ENCODE data around the gene SLC30A2. TPM values are rescaled to one million over a fixed set of nuclear protein-coding genes. Genes with fewer than 3 reads are reported as not detected.
A peak's percentile ranks its signal among the peaks of the same experiment; 100 is the strongest.

The SLC30A2 gene
- polyA plus RNA-seq, 4 donors, result 0.09 to 43.2 (median 0.36) TPM

- Histone ChIP-seq H3K9me3 (ENCODE audit: control insufficient read depth in 2 of 2, insufficient read depth in 1 of 2, low read depth in 1 of 2, low read length in 1 of 2) (no peaks in the 10 kb centered on the region), H3K36me3 (ENCODE audit: control insufficient read depth in 3 of 3, insufficient read depth in 2 of 3, low read depth in 1 of 3, low read length in 3 of 3) (peaks cover 0 to 34% (median 0%) of the 10 kb centered on the region in 3 donors), H3K4me1 (ENCODE audit: control insufficient read depth in 3 of 3, insufficient read depth in 2 of 3, low read depth in 1 of 3, low read length in 2 of 3) (peaks cover 0 to 23% (median 3%) of the 10 kb centered on the region in 3 donors), H3K27me3 (ENCODE audit: control insufficient read depth in 3 of 3, insufficient read depth in 3 of 3, low read length in 3 of 3) (peaks cover 0 to 11% (median 0%) of the 10 kb centered on the region in 3 donors), H3K4me3 (ENCODE audit: low read depth in 1 of 3, low read length in 3 of 3) (peak overlapping the region; percentile 49 to 78 (median 78)), H3K27ac (ENCODE audit: low read depth in 1 of 3, low read length in 2 of 3) (peak overlapping the region; percentile 26 to 87 (median 77))
- FAIRE-seq (no peak), DNase-seq (peak; percentile 92 to 96)
- 1% methylated on average over 35 to 60 of the region's 60 CpGs for WGBS, 3 donors
Measured at GRCh38 chr1:26035203-26035958, 10.5 kb downstream of the SLC30A2 start.

DNA sequence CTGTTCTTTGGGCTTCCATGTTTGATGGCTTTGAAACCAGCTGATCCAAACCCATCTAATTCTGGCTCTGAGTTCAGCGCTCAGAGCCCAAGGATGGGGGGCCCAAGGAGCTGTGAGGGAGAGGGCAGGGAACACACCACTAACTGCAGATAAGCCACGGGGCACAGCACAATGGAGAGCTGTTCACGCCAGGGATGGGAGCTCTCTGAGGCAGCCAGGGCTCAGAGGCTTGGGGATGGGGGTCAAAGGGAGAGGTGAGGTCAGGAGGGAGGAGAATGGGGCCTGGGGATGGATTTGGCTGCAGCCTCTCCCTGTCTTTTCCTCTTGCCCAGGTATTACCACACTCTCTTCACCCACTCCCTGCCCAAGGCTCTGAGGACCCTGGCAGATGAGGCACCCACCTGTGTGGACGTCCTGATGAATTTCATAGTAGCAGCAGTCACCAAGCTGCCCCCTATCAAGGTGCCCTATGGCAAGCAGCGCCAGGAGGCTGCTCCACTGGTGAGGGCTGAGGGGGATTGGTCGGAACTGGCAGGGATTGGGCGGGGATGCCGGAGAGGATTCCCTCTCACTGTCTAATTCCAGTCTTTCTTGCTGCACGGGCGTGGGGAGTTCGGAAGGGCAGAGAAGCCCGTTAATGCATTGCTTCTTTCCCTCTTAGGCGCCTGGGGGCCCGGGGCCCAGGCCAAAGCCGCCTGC is 11.3 kb downstream of the SLC30A2 start:
- H3K4me1 ChIP-seq (ENCODE audit: control insufficient read depth in 3 of 3, insufficient read depth in 2 of 3, low read depth in 1 of 3, low read length in 2 of 3), result peaks cover 0 to 23% (median 3%) of the 10 kb centered on the region in 3 donors
- no peak for DNase-seq
- 12 to 18% (median 16%) methylated on average over 14 to 15 of the region's 15 CpGs for WGBS, 3 donors
- no peak overlapping the region for H3K27ac ChIP-seq (ENCODE audit: low read depth in 1 of 3, low read length in 2 of 3)
- H3K4me3 ChIP-seq (ENCODE audit: low read depth in 1 of 3, low read length in 3 of 3), result peak overlapping the region; percentile 49 to 78 (median 78)
- H3K9me3 ChIP-seq (ENCODE audit: control insufficient read depth in 2 of 2, insufficient read depth in 1 of 2, low read depth in 1 of 2, low read length in 1 of 2), result no peaks in the 10 kb centered on the region
- peaks cover 0 to 29% (median 0%) of the 10 kb centered on the region in 3 donors for H3K36me3 ChIP-seq (ENCODE audit: control insufficient read depth in 3 of 3, insufficient read depth in 2 of 3, low read depth in 1 of 3, low read length in 3 of 3)
- FAIRE-seq, result no peak
- peaks cover 0 to 11% (median 0%) of the 10 kb centered on the region in 3 donors for H3K27me3 ChIP-seq (ENCODE audit: control insufficient read depth in 3 of 3, insufficient read depth in 3 of 3, low read length in 3 of 3)

GRCh38 chr1:26032656-26033357 is 13.1 kb downstream of the SLC30A2 start:
- no peak for FAIRE-seq
- Histone ChIP-seq H3K27ac (ENCODE audit: low read depth in 1 of 3, low read length in 2 of 3) (no peak overlapping the region), H3K4me1 (ENCODE audit: control insufficient read depth in 3 of 3, insufficient read depth in 2 of 3, low read depth in 1 of 3, low read length in 2 of 3) (peaks cover 0 to 19% (median 3%) of the 10 kb centered on the region in 3 donors), H3K9me3 (ENCODE audit: control insufficient read depth in 2 of 2, insufficient read depth in 1 of 2, low read depth in 1 of 2, low read length in 1 of 2) (no peaks in the 10 kb centered on the region), H3K27me3 (ENCODE audit: control insufficient read depth in 3 of 3, insufficient read depth in 3 of 3, low read length in 3 of 3) (peaks cover 0 to 11% (median 0%) of the 10 kb centered on the region in 3 donors), H3K4me3 (ENCODE audit: low read depth in 1 of 3, low read length in 3 of 3) (no peak overlapping the region), H3K36me3 (ENCODE audit: control insufficient read depth in 3 of 3, insufficient read depth in 2 of 3, low read depth in 1 of 3, low read length in 3 of 3) (peaks cover 0 to 10% (median 0%) of the 10 kb centered on the region in 3 donors)
- no peak for DNase-seq
- 76 to 85% (median 81%) methylated on average over 12 of the region's 12 CpGs for WGBS, 3 donors

DNA sequence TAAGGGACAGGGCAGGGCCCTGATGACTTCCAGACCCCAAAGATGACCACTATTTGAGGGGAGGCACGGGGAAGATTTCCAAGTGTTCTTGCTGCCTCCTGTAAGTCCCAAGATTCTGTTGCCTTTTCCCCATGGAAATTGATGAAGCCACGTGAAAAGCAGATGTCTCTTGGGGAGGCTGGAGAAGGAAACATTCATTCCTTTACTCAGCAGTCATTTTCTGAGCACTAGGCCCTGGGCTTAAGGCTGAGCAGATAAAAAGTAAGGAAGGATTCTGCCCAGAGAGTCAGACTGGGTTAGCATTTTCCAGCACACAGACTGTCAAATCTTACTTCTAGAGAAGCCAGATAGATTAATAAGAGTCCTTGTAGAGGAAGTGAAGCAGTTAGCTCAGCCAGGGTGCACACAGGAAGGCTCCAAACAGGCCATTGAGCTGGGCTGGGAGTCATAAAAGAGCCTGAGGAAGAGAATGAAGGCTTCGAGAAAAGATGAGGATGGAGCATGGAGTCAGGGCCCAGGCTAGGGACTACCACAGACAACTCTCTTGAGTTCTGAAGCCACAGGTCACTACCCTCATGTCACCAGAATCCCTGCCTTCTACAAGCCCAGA is 14.2 kb downstream of the SLC30A2 start:
- 63 to 77% (median 66%) methylated on average over 3 of the region's 3 CpGs for WGBS, 3 donors
- Histone ChIP-seq H3K9me3 (ENCODE audit: control insufficient read depth in 2 of 2, insufficient read depth in 1 of 2, low read depth in 1 of 2, low read length in 1 of 2) (no peaks in the 10 kb centered on the region), H3K27ac (ENCODE audit: low read depth in 1 of 3, low read length in 2 of 3) (no peak overlapping the region), H3K36me3 (ENCODE audit: control insufficient read depth in 3 of 3, insufficient read depth in 2 of 3, low read depth in 1 of 3, low read length in 3 of 3) (peaks cover 0 to 2% (median 0%) of the 10 kb centered on the region in 3 donors), H3K27me3 (ENCODE audit: control insufficient read depth in 3 of 3, insufficient read depth in 3 of 3, low read length in 3 of 3) (peaks cover 0 to 11% (median 0%) of the 10 kb centered on the region in 3 donors), H3K4me1 (ENCODE audit: control insufficient read depth in 3 of 3, insufficient read depth in 2 of 3, low read depth in 1 of 3, low read length in 2 of 3) (peaks cover 0 to 12% (median 3%) of the 10 kb centered on the region in 3 donors), H3K4me3 (ENCODE audit: low read depth in 1 of 3, low read length in 3 of 3) (no peak overlapping the region)
- no peak for DNase-seq
- FAIRE-seq, result no peak

- peaks cover 0 to 11% (median 0%) of the 10 kb centered on the region in 3 donors for H3K27me3 ChIP-seq (ENCODE audit: control insufficient read depth in 3 of 3, insufficient read depth in 3 of 3, low read length in 3 of 3)
- H3K4me1 ChIP-seq (ENCODE audit: control insufficient read depth in 3 of 3, insufficient read depth in 2 of 3, low read depth in 1 of 3, low read length in 2 of 3), result peaks cover 0 to 7% (median 3%) of the 10 kb centered on the region in 3 donors
- WGBS, 3 donors, result 61 to 74% (median 69%) methylated on average over 4 of the region's 4 CpGs
- FAIRE-seq (no peak), DNase-seq (no peak)
- H3K9me3 ChIP-seq (ENCODE audit: control insufficient read depth in 2 of 2, insufficient read depth in 1 of 2, low read depth in 1 of 2, low read length in 1 of 2), result no peaks in the 10 kb centered on the region
- H3K27ac ChIP-seq (ENCODE audit: low read depth in 1 of 3, low read length in 2 of 3), result no peak overlapping the region
- no peaks in the 10 kb centered on the region for H3K36me3 ChIP-seq (ENCODE audit: control insufficient read depth in 3 of 3, insufficient read depth in 2 of 3, low read depth in 1 of 3, low read length in 3 of 3)
- H3K4me3 ChIP-seq (ENCODE audit: low read depth in 1 of 3, low read length in 3 of 3), result no peak overlapping the region
Measured at GRCh38 chr1:26031196-26031595, 14.7 kb downstream of the SLC30A2 start.

- WGBS, 3 donors, result 62 to 76% (median 75%) methylated on average over 7 of the region's 7 CpGs
- peaks cover 0 to 11% (median 0%) of the 10 kb centered on the region in 3 donors for H3K27me3 ChIP-seq (ENCODE audit: control insufficient read depth in 3 of 3, insufficient read depth in 3 of 3, low read length in 3 of 3)
Measured at GRCh38 chr1:26029864-26030481, 15.9 kb downstream of the SLC30A2 start.

GRCh38 chr1:26029054-26029863 is 16.7 kb downstream of the SLC30A2 start:
- Histone ChIP-seq H3K27ac (ENCODE audit: low read depth in 1 of 3, low read length in 2 of 3) (no peak overlapping the region), H3K4me3 (ENCODE audit: low read depth in 1 of 3, low read length in 3 of 3) (no peak overlapping the region), H3K36me3 (ENCODE audit: control insufficient read depth in 3 of 3, insufficient read depth in 2 of 3, low read depth in 1 of 3, low read length in 3 of 3) (no peaks in the 10 kb centered on the region), H3K4me1 (ENCODE audit: control insufficient read depth in 3 of 3, insufficient read depth in 2 of 3, low read depth in 1 of 3, low read length in 2 of 3) (peaks cover 0 to 8% (median 0%) of the 10 kb centered on the region in 3 donors), H3K9me3 (ENCODE audit: control insufficient read depth in 2 of 2, insufficient read depth in 1 of 2, low read depth in 1 of 2, low read length in 1 of 2) (no peaks in the 10 kb centered on the region), H3K27me3 (ENCODE audit: control insufficient read depth in 3 of 3, insufficient read depth in 3 of 3, low read length in 3 of 3) (peaks cover 0 to 5% (median 0%) of the 10 kb centered on the region in 3 donors)
- 49 to 67% (median 52%) methylated on average over 15 of the region's 15 CpGs for WGBS, 3 donors
- FAIRE-seq, result no peak
- DNase-seq, result no peak

More at GRCh38 chr1:26029864-26030481, 15.9 kb downstream of the SLC30A2 start:
- no peak for FAIRE-seq
- Histone ChIP-seq H3K36me3 (ENCODE audit: control insufficient read depth in 3 of 3, insufficient read depth in 2 of 3, low read depth in 1 of 3, low read length in 3 of 3) (no peaks in the 10 kb centered on the region), H3K4me3 (ENCODE audit: low read depth in 1 of 3, low read length in 3 of 3) (no peak overlapping the region), H3K27ac (ENCODE audit: low read depth in 1 of 3, low read length in 2 of 3) (no peak overlapping the region), H3K9me3 (ENCODE audit: control insufficient read depth in 2 of 2, insufficient read depth in 1 of 2, low read depth in 1 of 2, low read length in 1 of 2) (no peaks in the 10 kb centered on the region), H3K4me1 (ENCODE audit: control insufficient read depth in 3 of 3, insufficient read depth in 2 of 3, low read depth in 1 of 3, low read length in 2 of 3) (peaks cover 0 to 5% (median 3%) of the 10 kb centered on the region in 3 donors)
- no peak for DNase-seq
